ENCODE results near the gene MBTD1.
"Not testable (repeated sequence)": the region's sequence is repeated elsewhere in the genome, so short reads cannot be mapped to it uniquely, and the experiment has no call there.

MBTD1 gene

GRCh38 chr17:51270636-51271035 lies 10.8 kb upstream of the MBTD1 start:
- DNase-seq = no peak
- Histone ChIP-seq H3K4me1 (ENCODE audit: control insufficient read depth, insufficient read depth, low read length, poor library complexity, severe bottlenecking) (no peaks in the 10 kb centered on the region), H3K27me3 (replicated peaks; ENCODE audit: control insufficient read depth, insufficient read depth, low read length, poor library complexity, severe bottlenecking) (no peaks in the 10 kb centered on the region), H3K36me3 (ENCODE audit: control insufficient read depth, insufficient read depth, low read length) (peaks cover 82% of the 10 kb centered on the region), H3K4me3 (ENCODE audit: insufficient read depth, low read depth, low read length, poor library complexity, severe bottlenecking) (no peak overlapping the region), H3K27ac (ENCODE audit: insufficient read depth, low read length, poor library complexity, severe bottlenecking) (no peak overlapping the region), H3K9me3 (ENCODE audit: control insufficient read depth, low read length) (no peaks in the 10 kb centered on the region)

GRCh38 chr17:51269991-51270390 lies 10.1 kb upstream of the MBTD1 start:
- H3K36me3 ChIP-seq (ENCODE audit: control insufficient read depth, insufficient read depth, low read length) = peaks cover 80% of the 10 kb centered on the region
- DNase-seq = no peak
- H3K4me1 ChIP-seq (ENCODE audit: control insufficient read depth, insufficient read depth, low read length, poor library complexity, severe bottlenecking) = no peaks in the 10 kb centered on the region
- H3K27ac ChIP-seq (ENCODE audit: insufficient read depth, low read length, poor library complexity, severe bottlenecking) = no peak overlapping the region
- no peaks in the 10 kb centered on the region for H3K27me3 ChIP-seq (replicated peaks; ENCODE audit: control insufficient read depth, insufficient read depth, low read length, poor library complexity, severe bottlenecking)
- no peaks in the 10 kb centered on the region for H3K9me3 ChIP-seq (ENCODE audit: control insufficient read depth, low read length)
- no peak overlapping the region for H3K4me3 ChIP-seq (ENCODE audit: insufficient read depth, low read depth, low read length, poor library complexity, severe bottlenecking)

GRCh38 chr17:51264466-51264865 lies 4.6 kb upstream of the MBTD1 start:
- H3K4me3 ChIP-seq (ENCODE audit: insufficient read depth, low read depth, low read length, poor library complexity, severe bottlenecking); H3K27me3 ChIP-seq (replicated peaks; ENCODE audit: control insufficient read depth, insufficient read depth, low read length, poor library complexity, severe bottlenecking); H3K4me1 ChIP-seq (ENCODE audit: control insufficient read depth, insufficient read depth, low read length, poor library complexity, severe bottlenecking); H3K27ac ChIP-seq (ENCODE audit: insufficient read depth, low read length, poor library complexity, severe bottlenecking); DNase-seq; H3K9me3 ChIP-seq (ENCODE audit: control insufficient read depth, low read length): not testable (repeated sequence)
- peaks cover 43% of the 10 kb centered on the region for H3K36me3 ChIP-seq (ENCODE audit: control insufficient read depth, insufficient read depth, low read length)

- Histone ChIP-seq H3K4me3 (ENCODE audit: insufficient read depth, low read depth, low read length, poor library complexity, severe bottlenecking) (no peak overlapping the region), H3K4me1 (ENCODE audit: control insufficient read depth, insufficient read depth, low read length, poor library complexity, severe bottlenecking) (peaks cover 21% of the 10 kb centered on the region), H3K27ac (ENCODE audit: insufficient read depth, low read length, poor library complexity, severe bottlenecking) (no peak overlapping the region), H3K36me3 (ENCODE audit: control insufficient read depth, insufficient read depth, low read length) (peaks cover 30% of the 10 kb centered on the region), H3K9me3 (ENCODE audit: control insufficient read depth, low read length) (no peaks in the 10 kb centered on the region), H3K27me3 (replicated peaks; ENCODE audit: control insufficient read depth, insufficient read depth, low read length, poor library complexity, severe bottlenecking) (no peaks in the 10 kb centered on the region)
- no peak for DNase-seq
Observed at GRCh38 chr17:51263006-51263405, 3.2 kb upstream of the MBTD1 start.

GRCh38 chr17:51261024-51261963 lies 1.4 kb upstream of the MBTD1 start:
- Histone ChIP-seq H3K27me3 (replicated peaks; ENCODE audit: control insufficient read depth, insufficient read depth, low read length, poor library complexity, severe bottlenecking) (no peaks in the 10 kb centered on the region), H3K4me3 (ENCODE audit: insufficient read depth, low read depth, low read length, poor library complexity, severe bottlenecking) (peak overlapping the region; percentile 70), H3K9me3 (ENCODE audit: control insufficient read depth, low read length) (no peaks in the 10 kb centered on the region), H3K4me1 (ENCODE audit: control insufficient read depth, insufficient read depth, low read length, poor library complexity, severe bottlenecking) (peaks cover 22% of the 10 kb centered on the region), H3K36me3 (ENCODE audit: control insufficient read depth, insufficient read depth, low read length) (peaks cover 16% of the 10 kb centered on the region), H3K27ac (ENCODE audit: insufficient read depth, low read length, poor library complexity, severe bottlenecking) (peak overlapping the region; percentile 93)
- no peak for DNase-seq

- Histone ChIP-seq H3K9me3 (ENCODE audit: control insufficient read depth, low read length) (no peaks in the 10 kb centered on the region), H3K4me3 (ENCODE audit: insufficient read depth, low read depth, low read length, poor library complexity, severe bottlenecking) (peak within 1 kb of the TSS; percentile 70), H3K27ac (ENCODE audit: insufficient read depth, low read length, poor library complexity, severe bottlenecking) (peak within 1 kb of the TSS; percentile 93), H3K36me3 (ENCODE audit: control insufficient read depth, insufficient read depth, low read length) (peaks cover 12% of the 10 kb centered on the region), H3K27me3 (replicated peaks; ENCODE audit: control insufficient read depth, insufficient read depth, low read length, poor library complexity, severe bottlenecking) (no peaks in the 10 kb centered on the region), H3K4me1 (ENCODE audit: control insufficient read depth, insufficient read depth, low read length, poor library complexity, severe bottlenecking) (peaks cover 22% of the 10 kb centered on the region)
- DNase-seq = peak; percentile 92 to 95 (median 95)
Observed at GRCh38 chr17:51260237-51261023, 581 bp upstream of the MBTD1 start, which contains the start of gene UTP18. Gene UTP18 (plus strand): TSS chr17:51260546. CDS start chr17:51260585, 39 bp downstream.

GRCh38 chr17:51258756-51259563 lies 889 bp downstream of the MBTD1 start:
- peak overlapping the region; percentile 93 for H3K27ac ChIP-seq (ENCODE audit: insufficient read depth, low read length, poor library complexity, severe bottlenecking)
- peaks cover 25% of the 10 kb centered on the region for H3K4me1 ChIP-seq (ENCODE audit: control insufficient read depth, insufficient read depth, low read length, poor library complexity, severe bottlenecking)
- no peaks in the 10 kb centered on the region for H3K27me3 ChIP-seq (replicated peaks; ENCODE audit: control insufficient read depth, insufficient read depth, low read length, poor library complexity, severe bottlenecking)
- H3K9me3 ChIP-seq (ENCODE audit: control insufficient read depth, low read length) = no peaks in the 10 kb centered on the region
- peak overlapping the region; percentile 70 for H3K4me3 ChIP-seq (ENCODE audit: insufficient read depth, low read depth, low read length, poor library complexity, severe bottlenecking)
- no peak for DNase-seq
- peaks cover 9% of the 10 kb centered on the region for H3K36me3 ChIP-seq (ENCODE audit: control insufficient read depth, insufficient read depth, low read length)

- no peak overlapping the region for H3K27ac ChIP-seq (ENCODE audit: insufficient read depth, low read length, poor library complexity, severe bottlenecking)
- no peaks in the 10 kb centered on the region for H3K9me3 ChIP-seq (ENCODE audit: control insufficient read depth, low read length)
- no peak overlapping the region for H3K4me3 ChIP-seq (ENCODE audit: insufficient read depth, low read depth, low read length, poor library complexity, severe bottlenecking)
- no peak for DNase-seq
- peaks cover 25% of the 10 kb centered on the region for H3K4me1 ChIP-seq (ENCODE audit: control insufficient read depth, insufficient read depth, low read length, poor library complexity, severe bottlenecking)
- peaks cover 7% of the 10 kb centered on the region for H3K36me3 ChIP-seq (ENCODE audit: control insufficient read depth, insufficient read depth, low read length)
- no peaks in the 10 kb centered on the region for H3K27me3 ChIP-seq (replicated peaks; ENCODE audit: control insufficient read depth, insufficient read depth, low read length, poor library complexity, severe bottlenecking)
Observed at GRCh38 chr17:51257150-51258081, 2.4 kb downstream of the MBTD1 start.

- Histone ChIP-seq H3K4me3 (ENCODE audit: insufficient read depth, low read depth, low read length, poor library complexity, severe bottlenecking) (no peak overlapping the region), H3K36me3 (ENCODE audit: control insufficient read depth, insufficient read depth, low read length) (peaks cover 7% of the 10 kb centered on the region), H3K27me3 (replicated peaks; ENCODE audit: control insufficient read depth, insufficient read depth, low read length, poor library complexity, severe bottlenecking) (no peaks in the 10 kb centered on the region), H3K9me3 (ENCODE audit: control insufficient read depth, low read length) (no peaks in the 10 kb centered on the region), H3K4me1 (ENCODE audit: control insufficient read depth, insufficient read depth, low read length, poor library complexity, severe bottlenecking) (peaks cover 18% of the 10 kb centered on the region), H3K27ac (ENCODE audit: insufficient read depth, low read length, poor library complexity, severe bottlenecking) (no peak overlapping the region)
- DNase-seq = no peak
Observed at GRCh38 chr17:51256101-51256500, 3.7 kb downstream of the MBTD1 start.

All from effector memory CD4-positive, alpha-beta T cell (primary cell).